Stomach (tissue), 4 donors: ENCODE data around the gene FRY.

Experiments used
- EP300 ChIP-seq: sonication (generic); formaldehyde crosslinking; IDR thresholded peaks from one replicate; pipeline ENCODE4 v1.6.1; 2017; ENCODE audit warnings: antibody characterized with exemption
- POLR2A ChIP-seq, 4 donors: fragments of 450-650 bp; IDR thresholded peaks; one replicate each; pipeline ENCODE4 v1.6.1; 2016; ENCODE audit warnings: antibody characterized with exemption in 4 of 4, control low read depth in 2 of 4, mild to moderate bottlenecking in 1 of 4, moderate library complexity in 1 of 4
- POLR2AphosphoS5 ChIP-seq, 3 donors: sonication (generic); formaldehyde crosslinking; IDR thresholded peaks; one replicate each; pipeline ENCODE4 v1.6.1; 2016; ENCODE audit warnings: antibody characterized with exemption in 3 of 3
- TF ChIP-seq, protein P1 (sequence below), 7 experiments: fragments of 450-650 bp in 4 of 7; fragments of 200-600 bp in 3 of 7; sonication (generic) in 3 of 7; IDR thresholded peaks; one replicate each; pipeline ENCODE4 v1.5.1; 2016 to 2019; ENCODE audit warnings: antibody characterized with exemption in 7 of 7, control low read depth in 2 of 7, mild to moderate bottlenecking in 1 of 7

GRCh38 chr13:32016119-32016518 lies 15.5 kb upstream of the FRY start:
- TF ChIP-seq, protein P1, sequence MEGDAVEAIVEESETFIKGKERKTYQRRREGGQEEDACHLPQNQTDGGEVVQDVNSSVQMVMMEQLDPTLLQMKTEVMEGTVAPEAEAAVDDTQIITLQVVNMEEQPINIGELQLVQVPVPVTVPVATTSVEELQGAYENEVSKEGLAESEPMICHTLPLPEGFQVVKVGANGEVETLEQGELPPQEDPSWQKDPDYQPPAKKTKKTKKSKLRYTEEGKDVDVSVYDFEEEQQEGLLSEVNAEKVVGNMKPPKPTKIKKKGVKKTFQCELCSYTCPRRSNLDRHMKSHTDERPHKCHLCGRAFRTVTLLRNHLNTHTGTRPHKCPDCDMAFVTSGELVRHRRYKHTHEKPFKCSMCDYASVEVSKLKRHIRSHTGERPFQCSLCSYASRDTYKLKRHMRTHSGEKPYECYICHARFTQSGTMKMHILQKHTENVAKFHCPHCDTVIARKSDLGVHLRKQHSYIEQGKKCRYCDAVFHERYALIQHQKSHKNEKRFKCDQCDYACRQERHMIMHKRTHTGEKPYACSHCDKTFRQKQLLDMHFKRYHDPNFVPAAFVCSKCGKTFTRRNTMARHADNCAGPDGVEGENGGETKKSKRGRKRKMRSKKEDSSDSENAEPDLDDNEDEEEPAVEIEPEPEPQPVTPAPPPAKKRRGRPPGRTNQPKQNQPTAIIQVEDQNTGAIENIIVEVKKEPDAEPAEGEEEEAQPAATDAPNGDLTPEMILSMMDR (IDR thresholded peaks at IDR 0.05) = no peak
- no peak for TF ChIP-seq EP300
- TF ChIP-seq POLR2A (IDR thresholded peaks at IDR 0.05) = no peak
- TF ChIP-seq POLR2AphosphoS5 (IDR thresholded peaks at IDR 0.05) = no peak
